Measurements from ENCODE around the gene SLC1A7. TPM values are rescaled to one million over a fixed set of nuclear protein-coding genes. Genes with fewer than 3 reads are reported as not detected.

SLC1A7 gene
- total and polyA plus RNA-seq, 2 of the 13 experiments (the other 11 are each of a cell fraction or from before 2014, with no cell fraction given), result 0.04 to 2.0 TPM

- TF ChIP-seq, protein P1, sequence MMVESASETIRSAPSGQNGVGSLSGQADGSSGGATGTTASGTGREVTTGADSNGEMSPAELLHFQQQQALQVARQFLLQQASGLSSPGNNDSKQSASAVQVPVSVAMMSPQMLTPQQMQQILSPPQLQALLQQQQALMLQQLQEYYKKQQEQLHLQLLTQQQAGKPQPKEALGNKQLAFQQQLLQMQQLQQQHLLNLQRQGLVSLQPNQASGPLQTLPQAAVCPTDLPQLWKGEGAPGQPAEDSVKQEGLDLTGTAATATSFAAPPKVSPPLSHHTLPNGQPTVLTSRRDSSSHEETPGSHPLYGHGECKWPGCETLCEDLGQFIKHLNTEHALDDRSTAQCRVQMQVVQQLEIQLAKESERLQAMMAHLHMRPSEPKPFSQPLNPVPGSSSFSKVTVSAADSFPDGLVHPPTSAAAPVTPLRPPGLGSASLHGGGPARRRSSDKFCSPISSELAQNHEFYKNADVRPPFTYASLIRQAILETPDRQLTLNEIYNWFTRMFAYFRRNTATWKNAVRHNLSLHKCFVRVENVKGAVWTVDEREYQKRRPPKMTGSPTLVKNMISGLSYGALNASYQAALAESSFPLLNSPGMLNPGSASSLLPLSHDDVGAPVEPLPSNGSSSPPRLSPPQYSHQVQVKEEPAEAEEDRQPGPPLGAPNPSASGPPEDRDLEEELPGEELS (CRISPR knock-in tag; IDR thresholded peaks at IDR 0.05), result peak; percentile 88
- TF ChIP-seq, protein P2, sequence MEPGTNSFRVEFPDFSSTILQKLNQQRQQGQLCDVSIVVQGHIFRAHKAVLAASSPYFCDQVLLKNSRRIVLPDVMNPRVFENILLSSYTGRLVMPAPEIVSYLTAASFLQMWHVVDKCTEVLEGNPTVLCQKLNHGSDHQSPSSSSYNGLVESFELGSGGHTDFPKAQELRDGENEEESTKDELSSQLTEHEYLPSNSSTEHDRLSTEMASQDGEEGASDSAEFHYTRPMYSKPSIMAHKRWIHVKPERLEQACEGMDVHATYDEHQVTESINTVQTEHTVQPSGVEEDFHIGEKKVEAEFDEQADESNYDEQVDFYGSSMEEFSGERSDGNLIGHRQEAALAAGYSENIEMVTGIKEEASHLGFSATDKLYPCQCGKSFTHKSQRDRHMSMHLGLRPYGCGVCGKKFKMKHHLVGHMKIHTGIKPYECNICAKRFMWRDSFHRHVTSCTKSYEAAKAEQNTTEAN (CRISPR knock-in tag; conservative IDR thresholded peaks at IDR 0.05), result peak; percentile 86
- TF ChIP-seq ZNF83 (CRISPR knock-in tag; IDR thresholded peaks at IDR 0.05; ENCODE audit: borderline replicate concordance), result no peak; the same call in 1 of the 2 replicates
- TF ChIP-seq, protein P3, sequence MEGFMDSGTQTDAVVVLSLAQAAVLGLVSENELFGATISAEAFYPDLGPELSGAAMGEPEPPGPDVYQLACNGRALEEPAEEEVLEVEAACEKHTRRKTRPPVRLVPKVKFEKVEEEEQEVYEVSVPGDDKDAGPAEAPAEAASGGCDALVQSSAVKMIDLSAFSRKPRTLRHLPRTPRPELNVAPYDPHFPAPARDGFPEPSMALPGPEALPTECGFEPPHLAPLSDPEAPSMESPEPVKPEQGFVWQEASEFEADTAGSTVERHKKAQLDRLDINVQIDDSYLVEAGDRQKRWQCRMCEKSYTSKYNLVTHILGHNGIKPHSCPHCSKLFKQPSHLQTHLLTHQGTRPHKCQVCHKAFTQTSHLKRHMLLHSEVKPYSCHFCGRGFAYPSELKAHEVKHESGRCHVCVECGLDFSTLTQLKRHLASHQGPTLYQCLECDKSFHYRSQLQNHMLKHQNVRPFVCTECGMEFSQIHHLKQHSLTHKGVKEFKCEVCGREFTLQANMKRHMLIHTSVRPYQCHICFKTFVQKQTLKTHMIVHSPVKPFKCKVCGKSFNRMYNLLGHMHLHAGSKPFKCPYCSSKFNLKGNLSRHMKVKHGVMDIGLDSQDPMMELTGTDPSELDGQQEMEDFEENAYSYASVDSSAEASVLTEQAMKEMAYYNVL (CRISPR knock-in tag; IDR thresholded peaks at IDR 0.05; ENCODE audit: borderline replicate concordance), result peak; percentile 72; the same call in 1 of the 2 replicates
- TF ChIP-seq, protein P4, sequence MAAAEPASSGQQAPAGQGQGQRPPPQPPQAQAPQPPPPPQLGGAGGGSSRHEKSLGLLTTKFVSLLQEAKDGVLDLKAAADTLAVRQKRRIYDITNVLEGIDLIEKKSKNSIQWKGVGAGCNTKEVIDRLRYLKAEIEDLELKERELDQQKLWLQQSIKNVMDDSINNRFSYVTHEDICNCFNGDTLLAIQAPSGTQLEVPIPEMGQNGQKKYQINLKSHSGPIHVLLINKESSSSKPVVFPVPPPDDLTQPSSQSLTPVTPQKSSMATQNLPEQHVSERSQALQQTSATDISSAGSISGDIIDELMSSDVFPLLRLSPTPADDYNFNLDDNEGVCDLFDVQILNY (CRISPR knock-in tag; conservative IDR thresholded peaks at IDR 0.05), result no peak
- TF ChIP-seq, protein P5, sequence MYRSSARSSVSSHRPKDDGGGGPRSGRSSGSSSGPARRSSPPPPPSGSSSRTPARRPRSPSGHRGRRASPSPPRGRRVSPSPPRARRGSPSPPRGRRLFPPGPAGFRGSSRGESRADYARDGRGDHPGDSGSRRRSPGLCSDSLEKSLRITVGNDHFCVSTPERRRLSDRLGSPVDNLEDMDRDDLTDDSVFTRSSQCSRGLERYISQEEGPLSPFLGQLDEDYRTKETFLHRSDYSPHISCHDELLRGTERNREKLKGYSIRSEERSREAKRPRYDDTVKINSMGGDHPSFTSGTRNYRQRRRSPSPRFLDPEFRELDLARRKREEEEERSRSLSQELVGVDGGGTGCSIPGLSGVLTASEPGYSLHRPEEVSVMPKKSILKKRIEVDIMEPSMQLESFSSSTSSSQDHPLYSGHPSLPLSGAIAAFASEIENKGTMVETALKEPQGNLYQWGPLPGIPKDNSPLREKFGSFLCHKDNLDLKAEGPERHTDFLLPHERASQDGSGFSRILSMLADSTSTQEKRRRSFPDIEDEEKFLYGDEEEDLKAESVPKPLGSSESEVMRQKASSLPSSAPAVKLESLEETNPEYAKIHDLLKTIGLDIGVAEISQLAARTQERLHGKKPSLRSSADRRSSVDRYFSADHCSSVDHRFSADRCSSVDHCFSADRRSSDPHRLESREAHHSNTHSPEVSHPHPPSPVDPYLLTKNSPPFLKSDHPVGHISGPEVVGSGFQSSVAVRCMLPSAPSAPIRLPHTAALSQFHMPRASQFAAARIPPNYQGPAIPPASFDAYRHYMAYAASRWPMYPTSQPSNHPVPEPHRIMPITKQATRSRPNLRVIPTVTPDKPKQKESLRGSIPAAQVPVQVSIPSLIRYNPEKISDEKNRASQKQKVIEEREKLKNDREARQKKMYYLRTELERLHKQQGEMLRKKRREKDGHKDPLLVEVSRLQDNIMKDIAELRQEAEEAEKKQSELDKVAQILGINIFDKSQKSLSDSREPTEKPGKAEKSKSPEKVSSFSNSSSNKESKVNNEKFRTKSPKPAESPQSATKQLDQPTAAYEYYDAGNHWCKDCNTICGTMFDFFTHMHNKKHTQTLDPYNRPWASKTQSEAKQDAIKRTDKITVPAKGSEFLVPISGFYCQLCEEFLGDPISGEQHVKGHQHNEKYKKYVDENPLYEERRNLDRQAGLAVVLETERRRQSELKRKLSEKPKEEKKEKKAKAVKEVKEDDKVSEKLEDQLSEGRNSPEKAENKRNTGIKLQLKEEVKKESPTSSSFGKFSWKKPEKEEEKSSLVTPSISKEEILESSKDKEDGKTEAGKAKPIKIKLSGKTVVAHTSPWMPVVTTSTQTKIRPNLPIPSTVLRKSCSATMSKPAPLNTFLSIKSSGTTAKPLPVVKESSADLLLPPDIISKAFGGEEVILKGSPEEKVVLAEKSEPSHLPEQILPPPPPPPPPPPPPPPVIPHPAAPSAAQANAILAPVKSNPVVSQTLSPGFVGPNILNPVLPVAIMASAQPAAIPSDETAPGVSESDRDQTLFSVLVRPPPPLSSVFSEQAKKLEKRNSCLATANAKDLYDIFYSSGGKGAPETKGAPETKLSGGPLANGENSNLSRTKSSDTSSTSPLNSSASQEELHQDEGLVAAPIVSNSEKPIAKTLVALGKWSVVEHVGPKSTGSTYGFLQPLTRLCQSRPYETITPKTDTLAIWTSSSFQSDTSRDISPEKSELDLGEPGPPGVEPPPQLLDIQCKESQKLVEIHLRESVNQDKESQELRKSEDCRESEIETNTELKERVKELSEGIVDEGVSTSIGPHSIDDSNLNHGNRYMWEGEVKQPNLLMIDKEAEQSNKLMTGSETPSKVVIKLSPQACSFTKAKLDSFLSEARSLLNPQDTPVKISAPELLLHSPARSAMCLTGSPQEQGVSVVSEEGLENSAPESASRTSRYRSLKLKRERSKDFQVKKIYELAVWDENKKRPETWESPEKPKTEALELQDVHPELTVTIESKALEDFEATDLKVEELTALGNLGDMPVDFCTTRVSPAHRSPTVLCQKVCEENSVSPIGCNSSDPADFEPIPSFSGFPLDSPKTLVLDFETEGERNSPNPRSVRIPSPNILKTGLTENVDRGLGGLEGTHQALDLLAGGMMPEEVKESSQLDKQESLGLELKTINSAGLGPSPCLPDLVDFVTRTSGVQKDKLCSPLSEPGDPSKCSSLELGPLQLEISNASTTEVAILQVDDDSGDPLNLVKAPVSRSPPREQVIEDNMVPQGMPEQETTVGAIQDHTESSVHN (CRISPR knock-in tag; IDR thresholded peaks at IDR 0.05), result peak; percentile 93
- peak; percentile 53 for TF ChIP-seq ZNF18 (CRISPR knock-in tag; IDR thresholded peaks at IDR 0.05; ENCODE audit: insufficient replicate concordance)
- TF ChIP-seq, protein P6, sequence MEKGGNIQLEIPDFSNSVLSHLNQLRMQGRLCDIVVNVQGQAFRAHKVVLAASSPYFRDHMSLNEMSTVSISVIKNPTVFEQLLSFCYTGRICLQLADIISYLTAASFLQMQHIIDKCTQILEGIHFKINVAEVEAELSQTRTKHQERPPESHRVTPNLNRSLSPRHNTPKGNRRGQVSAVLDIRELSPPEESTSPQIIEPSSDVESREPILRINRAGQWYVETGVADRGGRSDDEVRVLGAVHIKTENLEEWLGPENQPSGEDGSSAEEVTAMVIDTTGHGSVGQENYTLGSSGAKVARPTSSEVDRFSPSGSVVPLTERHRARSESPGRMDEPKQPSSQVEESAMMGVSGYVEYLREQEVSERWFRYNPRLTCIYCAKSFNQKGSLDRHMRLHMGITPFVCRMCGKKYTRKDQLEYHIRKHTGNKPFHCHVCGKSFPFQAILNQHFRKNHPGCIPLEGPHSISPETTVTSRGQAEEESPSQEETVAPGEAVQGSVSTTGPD (CRISPR knock-in tag; IDR thresholded peaks at IDR 0.05), result no peak
- peak; percentile 82; the same call in 1 of the 2 replicates for TF ChIP-seq ZNF607 (CRISPR knock-in tag; IDR thresholded peaks at IDR 0.05; ENCODE audit: borderline replicate concordance)
Measured at GRCh38 chr1:53160924-53161378, 18.5 kb upstream of the SLC1A7 start (continued).

Measured in HepG2 (cell line).